8988T (cell line): Measurements from ENCODE around the gene GUCY1A2.
"Not testable (repeated sequence)": the region's sequence is repeated elsewhere in the genome, so short reads cannot be mapped to it uniquely, and the experiment has no call there.

Experiments used
- DNase-seq: peaks from one replicate; pipeline ENCODE4 v3.0.0; 2011

The GUCY1A2 gene

DNA sequence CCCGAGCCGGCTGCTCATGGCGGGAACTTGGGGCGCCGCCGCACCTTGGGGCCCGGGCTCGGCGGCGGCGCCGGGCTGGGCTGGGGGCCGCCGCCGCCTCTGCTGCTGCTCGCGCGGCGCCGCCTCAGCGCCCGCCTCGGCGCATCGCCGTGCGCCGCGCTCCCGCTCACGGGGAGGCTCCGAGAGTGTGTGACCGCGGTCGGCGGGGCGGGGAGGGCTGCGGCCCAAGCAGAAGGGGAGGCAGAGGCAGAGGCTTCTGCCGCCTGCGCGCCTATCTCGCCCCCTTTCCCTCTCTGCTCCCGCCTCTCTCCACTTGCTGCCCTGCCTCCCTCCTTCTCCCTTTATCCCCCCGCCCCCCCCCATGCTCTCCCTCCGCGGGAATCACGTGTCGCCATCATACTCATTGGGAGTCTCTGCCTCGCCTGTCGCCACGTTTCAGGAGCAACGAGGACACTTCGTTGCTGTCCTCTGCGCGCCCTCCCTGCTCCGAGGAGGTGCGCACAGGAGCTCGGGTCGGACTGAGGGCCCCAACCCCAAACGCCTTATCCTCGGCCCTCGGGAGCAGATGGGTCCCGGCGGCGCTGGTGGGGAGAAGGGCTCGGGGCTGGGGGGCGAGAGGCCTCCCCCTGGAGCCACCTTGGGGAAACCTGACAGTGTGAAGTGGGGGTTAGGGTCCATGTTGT, at the start of gene GUCY1A2:
Gene GUCY1A2 (minus strand): TSS at position 258 of the 683 bp plus-strand sequence. CDS start 421 bp downstream, outside the sequence.
- DNase-seq = no peak

GRCh38 chr11:107054391-107054790, 36.1 kb upstream of the GUCY1A2 start:
- no peak for DNase-seq

- not testable (repeated sequence) for DNase-seq
Observed at GRCh38 chr11:107051332-107051731, 33.1 kb upstream of the GUCY1A2 start.

- not testable (repeated sequence) for DNase-seq
Observed at GRCh38 chr11:107050899-107051298, 32.6 kb upstream of the GUCY1A2 start.

DNA sequence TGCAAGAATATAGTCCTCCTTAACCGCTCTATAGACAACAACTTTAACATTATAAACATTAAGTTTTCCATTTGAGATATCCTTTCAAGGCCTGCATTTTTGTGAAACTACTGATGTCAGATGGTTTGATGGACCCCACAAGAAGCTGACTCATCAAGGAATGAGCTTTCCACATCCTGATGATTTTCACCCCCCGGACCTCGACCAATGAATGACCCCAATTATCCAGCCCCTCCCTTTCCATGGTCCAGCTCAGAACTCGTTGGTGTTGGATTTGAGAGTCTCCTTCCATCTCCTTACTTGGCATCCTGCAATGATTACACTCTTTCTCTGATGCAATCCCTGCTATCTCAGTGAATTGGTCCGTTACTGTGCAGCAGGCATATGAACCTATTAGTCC, 31.8 kb upstream of the GUCY1A2 start:
- no peak for DNase-seq

DNA sequence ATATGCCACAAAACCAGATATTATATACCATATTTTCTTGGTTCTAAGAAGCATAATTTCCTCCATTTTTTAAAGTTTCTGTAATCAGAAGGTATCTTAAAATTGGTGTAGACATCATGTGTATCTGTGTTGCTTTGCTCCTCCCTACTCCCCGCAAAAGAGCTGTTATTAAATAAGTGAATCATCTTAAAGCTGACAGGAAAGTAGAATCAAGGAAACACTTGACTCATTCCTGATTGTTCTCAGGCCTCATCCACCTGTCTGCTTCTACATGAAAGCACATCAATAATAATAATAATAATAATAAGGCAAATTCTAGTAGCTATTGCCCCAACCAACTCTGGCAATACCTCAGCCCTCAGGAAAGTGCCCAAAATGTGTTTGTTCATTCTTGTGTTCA, 26.2 kb upstream of the GUCY1A2 start:
- no peak for DNase-seq

- DNase-seq = no peak
Observed at GRCh38 chr11:107043242-107044006, 25.1 kb upstream of the GUCY1A2 start.

DNA sequence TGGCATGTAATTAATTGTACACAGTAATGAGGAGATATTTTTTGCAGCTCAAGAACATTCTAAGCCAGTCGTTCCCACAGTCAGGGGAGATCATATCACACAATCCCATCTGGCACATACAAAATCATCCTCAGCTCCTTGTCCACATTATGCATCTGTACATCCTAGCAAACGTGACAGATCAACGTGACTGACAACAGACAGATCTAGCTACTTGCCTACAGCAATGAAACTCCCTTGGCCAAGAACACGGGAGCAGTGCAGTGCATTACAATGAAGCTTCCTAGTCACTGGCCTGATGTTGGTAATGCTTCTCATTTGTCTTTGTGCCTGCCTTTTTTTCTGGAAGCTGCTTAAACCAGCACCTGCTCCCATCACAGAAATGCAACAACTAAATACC, 24.5 kb upstream of the GUCY1A2 start:
- no peak for DNase-seq

DNA sequence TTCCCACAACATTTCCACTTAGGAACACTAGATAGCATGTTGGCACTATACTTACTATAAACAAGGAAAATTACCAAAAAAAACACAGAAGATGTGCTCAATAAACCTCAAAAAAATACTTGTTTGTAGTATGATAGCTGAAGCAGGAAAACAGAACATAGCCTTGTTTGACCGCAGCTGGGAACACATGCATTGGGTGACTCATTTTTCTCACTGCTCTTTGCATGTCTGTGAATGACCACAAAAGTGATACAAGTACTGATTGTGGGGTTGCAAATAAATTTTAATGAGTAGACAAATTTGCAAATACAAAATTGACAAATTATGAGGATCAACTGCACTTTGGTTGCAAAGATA, 22.8 kb upstream of the GUCY1A2 start:
- DNase-seq = no peak

- no peak for DNase-seq
Observed at GRCh38 chr11:107040433-107041087, 22.3 kb upstream of the GUCY1A2 start.

GRCh38 chr11:107025673-107026072, 7.4 kb upstream of the GUCY1A2 start:
- no peak for DNase-seq

GRCh38 chr11:107020594-107020993, 2.3 kb upstream of the GUCY1A2 start:
- DNase-seq = no peak

DNA sequence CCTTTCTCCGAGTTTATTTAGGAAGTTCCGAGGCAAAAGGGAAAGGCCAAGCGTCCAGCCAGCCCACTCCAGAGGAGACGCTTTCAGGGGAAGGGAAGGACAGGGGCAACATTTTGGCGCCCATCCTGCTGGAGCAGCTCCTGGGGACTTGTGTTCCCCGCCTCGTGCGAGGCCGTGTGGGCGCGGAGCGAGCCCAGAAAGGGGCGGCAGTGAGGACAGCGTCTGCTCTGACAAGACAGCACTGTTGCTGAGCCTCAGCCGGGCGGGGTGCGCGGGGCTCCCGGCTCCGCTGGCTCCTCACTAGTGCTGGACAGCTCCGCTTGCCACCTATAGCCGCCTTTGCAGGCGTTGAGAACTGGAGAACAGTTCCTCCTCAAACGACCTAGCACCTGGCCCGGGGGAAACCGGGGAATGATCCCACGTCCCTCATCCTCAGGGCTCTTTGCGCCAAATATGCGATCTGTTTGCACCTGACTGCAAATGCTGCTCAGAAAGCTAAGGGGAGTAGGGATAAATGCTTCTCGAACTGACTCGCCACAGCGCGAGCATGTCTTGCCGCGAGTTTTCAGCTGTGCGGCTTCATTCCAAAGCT, 722 bp upstream of the GUCY1A2 start:
- peak; percentile 20 for DNase-seq

- DNase-seq = peak; percentile 48
Observed at GRCh38 chr11:107017433-107018218, 650 bp downstream of the GUCY1A2 start.

DNA sequence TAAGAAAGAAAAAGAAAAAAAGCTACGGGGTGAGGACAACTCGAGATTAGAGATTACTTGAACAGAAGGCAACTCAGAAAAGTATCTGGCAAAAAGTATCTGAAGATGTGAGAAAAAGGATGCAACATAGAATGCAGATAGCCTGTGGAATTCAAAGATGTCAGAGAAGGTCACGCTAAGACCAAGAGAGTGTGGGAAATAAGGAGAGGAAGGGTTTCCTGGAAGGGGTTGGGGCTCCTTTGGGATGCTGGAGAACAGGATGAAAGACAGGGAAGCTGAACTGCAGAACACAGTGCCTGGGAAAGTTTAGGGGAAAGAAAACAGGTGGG, 1.2 kb downstream of the GUCY1A2 start:
- DNase-seq = no peak

DNA sequence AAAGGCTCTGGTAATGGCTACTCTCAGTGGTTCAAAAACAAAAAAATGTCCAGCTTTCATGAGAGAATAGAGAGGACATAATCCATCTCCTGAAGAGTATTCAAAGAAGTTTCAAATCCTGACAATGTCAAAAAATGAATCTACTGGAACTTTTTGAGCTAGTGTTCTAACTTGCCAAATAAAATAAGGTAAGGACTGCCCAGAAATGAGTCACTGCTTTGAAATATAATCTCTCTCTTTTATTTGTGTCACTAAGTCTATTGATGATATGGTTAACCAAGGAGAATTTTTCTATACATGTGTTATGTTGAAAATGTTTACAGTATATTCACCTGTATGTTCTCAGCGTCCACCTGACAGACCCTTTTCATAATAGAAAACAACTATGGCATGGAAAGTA, 3.4 kb downstream of the GUCY1A2 start:
- DNase-seq = no peak

DNA sequence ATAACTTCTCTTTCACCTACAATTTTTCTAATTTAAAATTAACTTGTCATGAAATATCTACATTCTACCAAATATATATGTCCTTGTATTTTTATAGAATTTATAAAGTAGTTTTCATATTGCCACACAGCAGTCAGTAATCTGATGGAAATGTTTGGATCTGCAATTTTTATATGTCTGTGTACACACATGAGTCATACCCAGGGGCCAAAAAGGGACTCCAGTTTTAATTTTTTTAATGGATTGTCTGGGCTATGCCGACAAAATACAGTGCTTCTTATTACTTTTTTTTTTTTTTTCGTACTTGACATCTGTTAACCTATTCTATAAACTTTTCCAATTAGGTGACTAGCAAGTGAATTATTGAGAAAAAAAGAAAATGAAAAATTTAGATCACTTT, 6.3 kb downstream of the GUCY1A2 start:
- DNase-seq = no peak

DNA sequence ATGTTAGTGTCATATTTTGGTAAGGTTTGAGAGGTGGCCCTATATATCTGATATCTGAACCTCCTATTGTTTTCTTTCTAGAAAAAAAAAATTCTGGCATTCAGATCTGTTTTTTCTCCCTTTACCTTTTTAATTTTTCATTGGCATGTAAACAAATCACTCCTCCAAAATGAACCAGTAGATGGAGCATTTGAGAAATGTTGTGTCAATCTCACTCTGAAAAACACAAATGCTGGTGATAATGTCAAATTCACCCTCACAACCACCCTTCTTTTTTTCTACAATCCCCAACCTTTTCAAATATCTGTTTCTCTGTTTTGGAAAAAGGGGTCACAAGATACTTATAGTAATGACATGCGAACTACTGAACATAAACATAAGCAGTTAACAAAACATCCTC, 9.1 kb downstream of the GUCY1A2 start:
- no peak for DNase-seq

DNA sequence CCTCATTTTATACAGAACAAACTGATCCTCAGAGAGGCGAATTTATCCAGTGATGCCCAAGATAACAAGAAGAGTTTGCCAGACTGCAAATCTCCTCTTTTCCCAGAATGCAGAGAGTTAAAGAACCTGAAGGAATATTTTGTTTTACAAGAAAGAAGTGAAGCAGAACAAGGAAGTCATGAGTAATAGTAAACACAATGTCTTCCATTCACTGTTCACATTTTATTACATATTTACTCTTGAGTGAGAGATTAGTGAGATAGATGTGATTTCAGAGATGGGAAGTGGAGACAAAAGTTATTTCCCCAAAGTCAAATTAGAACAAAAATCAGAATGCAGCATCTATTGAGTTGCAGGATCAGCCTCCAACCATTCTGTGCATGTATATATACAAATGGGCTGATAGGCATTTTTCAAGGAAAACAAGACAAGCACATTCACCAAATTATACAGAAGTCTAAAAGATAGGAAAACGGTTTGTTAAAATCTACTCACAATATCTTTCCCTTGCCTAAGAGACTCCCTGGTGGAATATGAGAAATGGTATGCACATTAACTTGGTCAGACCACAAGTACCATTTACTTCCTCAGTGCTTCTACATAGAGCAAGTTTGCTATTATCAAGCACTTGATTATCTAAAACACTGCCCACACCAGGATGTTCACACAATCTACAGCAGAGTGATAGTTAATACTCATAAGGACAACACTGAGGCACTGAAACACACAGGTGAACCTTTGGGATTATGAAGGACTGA, 12.0 kb downstream of the GUCY1A2 start:
- DNase-seq = no peak

- no peak for DNase-seq
Observed at GRCh38 chr11:106999196-106999595, 19.1 kb downstream of the GUCY1A2 start.

DNA sequence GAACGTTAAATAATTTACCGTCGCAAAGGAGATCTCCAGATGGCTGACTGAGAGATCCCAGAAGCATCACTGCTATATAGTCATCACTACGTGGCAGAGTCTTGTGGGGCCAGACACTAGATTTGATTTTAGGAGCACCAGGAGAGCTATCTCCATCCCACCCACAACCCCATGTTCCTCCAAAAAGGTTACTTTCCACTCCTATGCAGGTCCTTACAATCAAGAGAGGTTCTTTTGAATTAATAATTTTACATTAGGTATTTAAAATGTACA, 19.4 kb downstream of the GUCY1A2 start:
- no peak for DNase-seq

DNA sequence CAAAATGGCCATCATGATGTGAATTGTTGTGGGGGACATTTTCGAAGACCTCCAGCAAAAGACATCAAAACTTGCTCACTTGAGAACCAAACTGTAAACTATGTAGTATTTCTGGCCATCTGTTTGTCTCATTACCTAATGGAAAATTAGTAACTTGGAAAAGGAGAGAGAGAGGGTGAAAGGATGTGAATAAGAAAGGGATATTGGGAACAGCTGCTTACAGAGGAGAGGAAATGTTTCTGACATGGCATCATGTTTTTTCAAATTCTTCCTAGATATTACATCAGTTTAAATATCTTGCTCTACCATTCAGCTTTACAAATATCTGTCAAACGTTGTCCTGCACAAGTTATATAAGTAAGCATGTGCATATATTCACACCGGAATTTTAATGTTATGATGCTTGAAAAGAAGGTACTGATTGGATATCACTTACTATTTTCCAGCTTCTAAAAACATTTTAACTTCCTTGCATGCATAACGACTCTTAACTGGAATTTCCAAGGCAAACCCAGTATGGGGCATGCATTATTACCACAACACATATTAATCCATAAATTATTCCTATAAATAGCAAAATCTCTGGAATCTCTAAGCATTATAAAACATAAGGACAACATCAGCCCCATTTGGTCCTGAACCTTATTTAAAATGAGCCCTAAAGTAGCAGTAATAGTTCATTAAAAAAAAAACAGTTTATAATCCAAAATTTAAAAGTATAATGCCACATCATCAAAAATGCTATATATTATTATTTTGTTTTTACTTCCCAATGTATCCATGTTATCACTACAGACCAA, 20.0 kb downstream of the GUCY1A2 start:
- DNase-seq = no peak
